Endodermal cell (in vitro differentiated cells): ENCODE measurements around the gene SH3PXD2B. TPM values are rescaled to one million over a fixed set of nuclear protein-coding genes. Genes with fewer than 3 reads are reported as not detected.

Experiments used
- DNase-seq: peaks from one replicate; pipeline ENCODE4 v3.0.0-alpha.2; 2017
- H3K27ac ChIP-seq: 2 replicates; pipeline ENCODE4 v1.5.1; 2013; ENCODE audit warnings: mild to moderate bottlenecking, low read depth, low read length, moderate library complexity
- H3K27me3 ChIP-seq: 2 replicates; pipeline ENCODE4 v1.6.1; 2013; ENCODE audit warnings: mild to moderate bottlenecking, low read length, moderate library complexity; ENCODE audit not compliant: insufficient read depth, control insufficient read depth, poor library complexity, severe bottlenecking
- H3K36me3 ChIP-seq: 2 replicates; pipeline ENCODE4 v1.7.0; 2013; ENCODE audit warnings: mild to moderate bottlenecking, low read length, moderate library complexity; ENCODE audit not compliant: control insufficient read depth, insufficient read depth
- H3K4me1 ChIP-seq: one replicate; pipeline ENCODE4 v1.7.0; 2013; ENCODE audit warnings: low read length; ENCODE audit not compliant: control insufficient read depth, insufficient read depth
- H3K4me3 ChIP-seq: 2 replicates; pipeline ENCODE4 v1.5.1; 2013; ENCODE audit warnings: mild to moderate bottlenecking, low read length, moderate library complexity
- H3K9ac ChIP-seq: 2 replicates; pipeline ENCODE4 v1.6.1; 2013; ENCODE audit warnings: mild to moderate bottlenecking, low read length, moderate library complexity; ENCODE audit not compliant: poor library complexity, severe bottlenecking; ENCODE audit errors: extremely low read depth
- H3K9me3 ChIP-seq: 2 replicates; pipeline ENCODE4 v1.6.1; 2013; ENCODE audit warnings: mild to moderate bottlenecking, low read length, moderate library complexity; ENCODE audit not compliant: control insufficient read depth
- H3K27ac Mint-ChIP-seq: 2 replicates; pipeline ENCODE4 v1.8.0; 2020; ENCODE audit warnings: mixed read lengths
- H3K27me3 Mint-ChIP-seq: 2 replicates; pipeline ENCODE4 v1.8.0; 2021; ENCODE audit warnings: mild to moderate bottlenecking, mixed read lengths; ENCODE audit not compliant: insufficient read depth
- H3K36me3 Mint-ChIP-seq: 2 replicates; pipeline ENCODE4 v1.8.0; 2020; ENCODE audit warnings: low read depth, mixed read lengths
- H3K4me1 Mint-ChIP-seq: 2 replicates; pipeline ENCODE4 v1.8.0; 2020; ENCODE audit warnings: mixed read lengths
- H3K4me3 Mint-ChIP-seq: 2 replicates; pipeline ENCODE4 v1.8.0; 2020; ENCODE audit warnings: mild to moderate bottlenecking, moderate library complexity, mixed read lengths
- H3K9me3 Mint-ChIP-seq: 2 replicates; pipeline ENCODE4 v1.8.0; 2020; ENCODE audit warnings: mild to moderate bottlenecking, mixed read lengths
- WGBS, 2 experiments: methylation state at CpG; one replicate each; pipeline versions ENCODE4 v1.1.5 to v1.1.7; 2013; ENCODE audit warnings: missing lambda C conversion rate in 2 of 2, mixed read lengths in 1 of 2; ENCODE audit not compliant: insufficient coverage in 1 of 2, insufficient read length in 1 of 2; 5-methylcytosine and 5-hydroxymethylcytosine counted together
- total RNA-seq, 2 donors: library from RNA; stranded (reverse); fragmentation: NEBNext Ultra II Directional in 1 of 2; extraction: Animal tissue kit (Norgen Biotek cat#: 25700) in 1 of 2; gene quantifications; 2 replicates in 1 of 2; 3 replicates in 1 of 2; pipeline ENCODE4 v1.2.1, GENCODE V29; 2021
- TF ChIP-seq, protein P1 (sequence below): fragments of 200-600 bp; sonication (generic); conservative IDR thresholded peaks from 2 replicates; pipeline ENCODE4 v1.5.0; 2021; ENCODE audit warnings: antibody characterized with exemption, mild to moderate bottlenecking

SH3PXD2B gene
- total RNA-seq, 2 donors from 2014 or later: 62.2 to 74.9 TPM

DNA sequence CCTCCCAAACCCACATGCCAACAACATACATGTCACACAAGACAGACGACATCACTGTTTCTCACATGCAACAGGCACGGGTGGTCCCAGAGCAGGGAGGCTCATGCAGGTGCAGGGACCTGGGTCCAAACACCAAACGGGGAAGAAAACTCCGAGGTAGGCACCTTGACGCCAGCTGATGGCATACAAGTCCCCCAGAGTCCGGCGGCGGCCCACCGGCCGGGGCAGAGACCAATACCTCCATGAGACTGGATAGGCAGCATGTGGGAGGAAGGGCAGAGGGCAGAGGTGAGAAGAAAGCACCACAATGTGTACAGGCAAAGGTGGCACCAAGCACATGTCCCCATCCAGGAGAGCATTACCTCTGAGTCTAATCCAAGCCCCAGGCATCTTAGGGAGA, 97.8 kb downstream of the SH3PXD2B start:
- Histone ChIP-seq H3K4me1 (no peaks in the 10 kb centered on the region), H3K9ac (no peak overlapping the region), H3K27me3 (no peaks in the 10 kb centered on the region), H3K36me3 (peaks cover 86% of the 10 kb centered on the region), H3K27ac (no peak overlapping the region), H3K9me3 (no peaks in the 10 kb centered on the region), H3K4me3 (no peak overlapping the region)
- no peak for DNase-seq
- H3K27me3 Mint-ChIP-seq: no peaks in the 10 kb centered on the region
- no peak overlapping the region for H3K27ac Mint-ChIP-seq
- H3K36me3 Mint-ChIP-seq: peaks cover 76% of the 10 kb centered on the region
- H3K9me3 Mint-ChIP-seq: no peaks in the 10 kb centered on the region
- H3K4me1 Mint-ChIP-seq: no peaks in the 10 kb centered on the region
- WGBS, 2 experiments: 95 to 97% methylated on average over 6 to 10 of the region's 10 CpGs
- no peak overlapping the region for H3K4me3 Mint-ChIP-seq
- TF ChIP-seq, protein P1, sequence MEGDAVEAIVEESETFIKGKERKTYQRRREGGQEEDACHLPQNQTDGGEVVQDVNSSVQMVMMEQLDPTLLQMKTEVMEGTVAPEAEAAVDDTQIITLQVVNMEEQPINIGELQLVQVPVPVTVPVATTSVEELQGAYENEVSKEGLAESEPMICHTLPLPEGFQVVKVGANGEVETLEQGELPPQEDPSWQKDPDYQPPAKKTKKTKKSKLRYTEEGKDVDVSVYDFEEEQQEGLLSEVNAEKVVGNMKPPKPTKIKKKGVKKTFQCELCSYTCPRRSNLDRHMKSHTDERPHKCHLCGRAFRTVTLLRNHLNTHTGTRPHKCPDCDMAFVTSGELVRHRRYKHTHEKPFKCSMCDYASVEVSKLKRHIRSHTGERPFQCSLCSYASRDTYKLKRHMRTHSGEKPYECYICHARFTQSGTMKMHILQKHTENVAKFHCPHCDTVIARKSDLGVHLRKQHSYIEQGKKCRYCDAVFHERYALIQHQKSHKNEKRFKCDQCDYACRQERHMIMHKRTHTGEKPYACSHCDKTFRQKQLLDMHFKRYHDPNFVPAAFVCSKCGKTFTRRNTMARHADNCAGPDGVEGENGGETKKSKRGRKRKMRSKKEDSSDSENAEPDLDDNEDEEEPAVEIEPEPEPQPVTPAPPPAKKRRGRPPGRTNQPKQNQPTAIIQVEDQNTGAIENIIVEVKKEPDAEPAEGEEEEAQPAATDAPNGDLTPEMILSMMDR: no peak

DNA sequence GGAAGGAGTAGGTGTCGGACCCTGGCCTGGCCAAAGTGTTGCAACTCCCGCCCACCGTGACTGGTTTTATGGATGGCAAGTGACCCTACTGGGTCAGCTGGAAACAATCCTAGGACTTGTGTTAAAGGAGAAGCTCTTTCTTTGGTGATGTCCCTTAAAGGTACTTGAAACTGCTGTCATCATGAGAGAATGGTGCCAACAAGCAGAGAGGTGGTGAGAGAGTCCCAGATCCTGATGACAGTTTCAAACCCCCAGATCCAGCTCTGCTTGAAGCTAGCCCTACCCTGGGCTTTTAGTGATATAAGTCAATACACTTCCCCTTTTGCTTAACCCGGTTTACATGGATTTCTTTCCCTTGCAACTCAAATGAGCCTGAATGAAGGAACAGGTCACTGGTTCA, 98.3 kb downstream of the SH3PXD2B start:
- H3K27me3 ChIP-seq: no peaks in the 10 kb centered on the region
- Mint-ChIP-seq H3K4me3 (no peak overlapping the region), H3K36me3 (peaks cover 77% of the 10 kb centered on the region)

DNA sequence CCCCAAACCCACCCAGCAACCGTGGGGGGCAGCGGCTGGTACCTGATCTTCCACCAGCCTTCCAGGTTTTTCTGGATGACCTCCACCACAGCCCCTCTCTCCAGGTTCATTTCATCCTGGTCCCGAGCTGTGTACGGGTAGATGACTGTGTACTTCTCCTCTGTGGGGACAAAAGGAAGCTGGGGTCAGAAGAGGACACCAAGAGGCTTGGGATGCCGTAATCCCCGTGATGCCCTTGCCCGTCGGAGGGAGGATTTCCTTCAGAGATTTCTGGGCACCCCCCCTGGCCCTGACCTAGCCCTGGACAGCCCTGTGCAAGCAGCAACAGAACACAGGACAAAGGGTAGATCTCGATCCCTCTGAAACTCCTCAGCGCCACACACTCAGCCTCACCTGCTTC, 100.5 kb downstream of the SH3PXD2B start:
- Mint-ChIP-seq H3K36me3 (peaks cover 83% of the 10 kb centered on the region), H3K27me3 (no peaks in the 10 kb centered on the region), H3K27ac (no peak overlapping the region), H3K4me3 (no peak overlapping the region), H3K4me1 (no peaks in the 10 kb centered on the region), H3K9me3 (no peaks in the 10 kb centered on the region)
- no peak for DNase-seq
- H3K9ac ChIP-seq: no peak overlapping the region
- no peak overlapping the region for H3K4me3 ChIP-seq
- H3K27ac ChIP-seq: no peak overlapping the region
- TF ChIP-seq, protein P1: no peak
- no peaks in the 10 kb centered on the region for H3K27me3 ChIP-seq
- H3K36me3 ChIP-seq: peaks cover 89% of the 10 kb centered on the region
- no peaks in the 10 kb centered on the region for H3K4me1 ChIP-seq
- WGBS, 2 experiments: 96 to 98% methylated on average over 6 to 10 of the region's 10 CpGs
- H3K9me3 ChIP-seq: no peaks in the 10 kb centered on the region

More for the DNA sequence above, 98.3 kb downstream of the SH3PXD2B start:
- Histone ChIP-seq H3K27ac (no peak overlapping the region), H3K9me3 (no peaks in the 10 kb centered on the region), H3K36me3 (peaks cover 86% of the 10 kb centered on the region), H3K4me1 (no peaks in the 10 kb centered on the region), H3K4me3 (no peak overlapping the region), H3K9ac (no peak overlapping the region)
- WGBS, 2 experiments: 83 to 96% methylated on average over 1 to 4 of the region's 4 CpGs
- TF ChIP-seq, protein P1: no peak
- Mint-ChIP-seq H3K4me1 (no peaks in the 10 kb centered on the region), H3K27ac (no peak overlapping the region), H3K9me3 (no peaks in the 10 kb centered on the region), H3K27me3 (no peaks in the 10 kb centered on the region)
- DNase-seq: no peak
